HepG2 (cell line): Measurements from ENCODE around the gene GNG3. TPM values are rescaled to one million over a fixed set of nuclear protein-coding genes. Genes with fewer than 3 reads are reported as not detected.

Experiments
- ATAC-seq: fragments of 200-7000 bp; cut with Tn5 transposase; 3 replicates; pipeline ENCODE4 v1.9.1; 2020; ENCODE audit warnings: mild to moderate bottlenecking, moderate library complexity
- BruUV-seq: library from RNA; stranded (reverse); fragments of 400-500 nt; replicated peaks from 2 replicates; lab custom pipeline; 2021; lab: Mats Ljungman, UMichigan
- CTCF ChIA-PET: fragments of 300-600 bp; formaldehyde crosslinking; extraction: SDS; loops from one replicate; lab custom pipeline; 2021; ENCODE audit warnings: low total read pairs, inconsistent platforms, low intra/inter-chr PET ratio; lab: Yijun Ruan, JAX
- POLR2A ChIA-PET: fragments of 350-600 bp; sonication (Branson Sonifier 250); formaldehyde crosslinking; loops from one replicate; lab custom pipeline; 2020; ENCODE audit warnings: antibody characterized with exemption, inconsistent platforms; lab: Yijun Ruan, JAX
- DNase-seq: peaks from one replicate; pipeline ENCODE4 v3.0.0-alpha.2; 2015; ENCODE audit warnings: low spot score
- FAIRE-seq: peaks from 3 replicates; lab custom pipeline; 2011; peaks lifted over from hg19 to GRCh38; lab: Jason Lieb, UNC
- H2AFZ ChIP-seq: one replicate; pipeline ENCODE4 v1.6.1; 2011; ENCODE audit warnings: low read length, inconsistent platforms
- H3K27ac ChIP-seq: fragments of 300-600 bp; 3 replicates; pipeline ENCODE4 v1.8.0; 2011; ENCODE audit warnings: mixed run types, mild to moderate bottlenecking, mixed read lengths, low read length, inconsistent platforms; ENCODE audit not compliant: insufficient read depth; ENCODE audit errors: extremely low read length
- H3K27me3 ChIP-seq, 2 experiments: fragments of 200-600 bp in 1 of 2; 2 replicates in 1 of 2; 3 replicates in 1 of 2; pipeline versions ENCODE4 v1.6.0 to v1.8.0; 2011; ENCODE audit warnings: low read length in 2 of 2, mild to moderate bottlenecking in 2 of 2, moderate library complexity in 2 of 2, inconsistent platforms in 1 of 2; ENCODE audit not compliant: insufficient read depth in 2 of 2, control insufficient read depth in 1 of 2
- H3K36me3 ChIP-seq, 2 experiments: fragments of 200-600 bp in 1 of 2; replicated peaks in 1 of 2; 2 replicates in 1 of 2; 3 replicates in 1 of 2; pipeline versions ENCODE4 v1.5.1 to v1.8.0; 2011; ENCODE audit warnings: low read length in 2 of 2, inconsistent platforms in 1 of 2; ENCODE audit not compliant: insufficient read depth in 2 of 2, control insufficient read depth in 1 of 2
- H3K4me1 ChIP-seq: 2 replicates; pipeline ENCODE4 v1.5.1; 2012; ENCODE audit warnings: low read length, inconsistent platforms; ENCODE audit not compliant: insufficient read depth
- H3K4me2 ChIP-seq: 2 replicates; pipeline ENCODE4 v1.6.0; 2011; ENCODE audit warnings: low read depth, low read length, inconsistent platforms
- H3K4me3 ChIP-seq, 3 experiments: fragments of 200-600 bp in 1 of 3; sonication (generic), shearing (Covaris generic) in 1 of 3; replicated peaks in 1 of 3; 2 replicates each; pipeline ENCODE4 v1.5.1; 2011 to 2016; ENCODE audit warnings: low read length in 3 of 3, inconsistent platforms in 2 of 3, low read depth in 2 of 3, mild to moderate bottlenecking in 2 of 3, control low read depth in 1 of 3, mixed read lengths in 1 of 3; ENCODE audit not compliant: insufficient read depth in 1 of 3
- H3K79me2 ChIP-seq: one replicate; pipeline ENCODE4 v1.6.1; 2011; ENCODE audit warnings: low read length, inconsistent platforms; ENCODE audit not compliant: insufficient read depth
- H3K9ac ChIP-seq: 2 replicates; pipeline ENCODE4 v1.6.0; 2011; ENCODE audit warnings: mild to moderate bottlenecking, low read depth, low read length, inconsistent platforms; ENCODE audit not compliant: insufficient read depth
- H3K9me3 ChIP-seq: 2 replicates; pipeline ENCODE4 v1.5.1; 2012; ENCODE audit warnings: mild to moderate bottlenecking, low read length
- H4K20me1 ChIP-seq: 2 replicates; pipeline ENCODE4 v1.6.0; 2011; ENCODE audit warnings: inconsistent platforms, mild to moderate bottlenecking, low read length, moderate library complexity; ENCODE audit not compliant: insufficient read depth
- BATF2 ChIP-seq: sonication (generic); formaldehyde crosslinking; IDR thresholded peaks from 2 replicates; pipeline ENCODE4 v1.8.0; 2022; ENCODE audit warnings: mild to moderate bottlenecking, missing genetic modification reagents, moderate library complexity
- CREB3 ChIP-seq: sonication (generic); formaldehyde crosslinking; IDR thresholded peaks from 2 replicates; pipeline ENCODE4 v1.5.0; 2020; ENCODE audit warnings: missing genetic modification reagents
- FOSL2 ChIP-seq: sonication (generic); formaldehyde crosslinking; IDR thresholded peaks from 2 replicates; pipeline ENCODE4 v1.4.0; 2020; ENCODE audit warnings: missing genetic modification reagents
- HMGXB4 ChIP-seq, 2 experiments: sonication (generic) in 1 of 2; formaldehyde crosslinking in 1 of 2; IDR thresholded peaks; 2 replicates each; pipeline versions ENCODE4 v1.4.0 to v1.6.1; 2018 to 2020; ENCODE audit warnings: missing genetic modification reagents in 2 of 2, borderline replicate concordance in 1 of 2, low read depth in 1 of 2, mild to moderate bottlenecking in 1 of 2, missing biosample characterization in 1 of 2
- NBN ChIP-seq: fragments of 450-650 bp; conservative IDR thresholded peaks from 2 replicates; pipeline ENCODE4 v1.6.1; 2017
- PATZ1 ChIP-seq: sonication (generic); formaldehyde crosslinking; IDR thresholded peaks from 2 replicates; pipeline ENCODE4 v1.4.0; 2020; ENCODE audit warnings: missing genetic modification reagents
- RARG ChIP-seq: sonication (generic); formaldehyde crosslinking; IDR thresholded peaks from 2 replicates; pipeline ENCODE4 v1.4.0; 2020; ENCODE audit warnings: low read depth, mild to moderate bottlenecking, missing genetic modification reagents
- SIN3B ChIP-seq: fragments of 150-350 bp; IDR thresholded peaks from 2 replicates; pipeline ENCODE4 v1.6.1; 2014; ENCODE audit warnings: low read length
- ZBTB8A ChIP-seq: sonication (generic); formaldehyde crosslinking; IDR thresholded peaks from 2 replicates; pipeline ENCODE4 v1.4.0; 2020; ENCODE audit warnings: mild to moderate bottlenecking, low read depth, missing genetic modification reagents, borderline replicate concordance
- ZNF281 ChIP-seq: sonication (generic); formaldehyde crosslinking; IDR thresholded peaks from 2 replicates; pipeline ENCODE4 v1.4.0; 2020; ENCODE audit warnings: missing genetic modification reagents, borderline replicate concordance
- ZNF607 ChIP-seq: sonication (generic); formaldehyde crosslinking; IDR thresholded peaks from 2 replicates; pipeline ENCODE4 v1.5.1; 2020; ENCODE audit warnings: missing genetic modification reagents, mild to moderate bottlenecking, borderline replicate concordance
- ZNF678 ChIP-seq: sonication (generic); formaldehyde crosslinking; IDR thresholded peaks from 2 replicates; pipeline ENCODE4 v1.4.0; 2020; ENCODE audit warnings: mild to moderate bottlenecking, missing genetic modification reagents
- WGBS: methylation state at CpG from one replicate; pipeline ENCODE4 v1.1.6; 2017; ENCODE audit warnings: low lambda C conversion rate; 5-methylcytosine and 5-hydroxymethylcytosine counted together
- in situ Hi-C: cut with HindIII; loops from 2 replicates; pipeline ENCODE4 v1.10.0; 2017; ENCODE audit warnings: low pct_unique_long_range_greater_than_20kb; ENCODE audit not compliant: extremely low pct_ligation_motif_present
- intact Hi-C: fragments of 100-400 bp; cut with micrococcal nuclease; formaldehyde crosslinking; loops from one replicate; pipeline ENCODE4 v1.10.0; 2022; ENCODE audit not compliant: unreplicated experiment
- polyA plus RNA-seq, 8 experiments: library from polyadenylated mRNA; depleted of rRNA in 3 of 8; stranded (reverse) in 7 of 8; unstranded in 1 of 8; fragments of >200 nt; fragmentation: Illumina TruSeq in 4 of 8; extraction: Trizol in 4 of 8; gene quantifications; 2 replicates each; pipeline versions ENCODE4 v1.2.1 to v1.2.3, GENCODE V29; 2011 to 2016; ENCODE audit warnings: low read depth in 4 of 8, missing spikeins in 1 of 8, mixed read lengths in 1 of 8; ENCODE audit not compliant: insufficient read depth in 1 of 8
- total RNA-seq, 5 experiments: library from RNA; depleted of rRNA; stranded (reverse); fragments of >200 nt; fragmentation: Illumina TruSeq; extraction: Trizol; gene quantifications; 2 replicates each; pipeline ENCODE4 v1.2.3, GENCODE V29; 2016; ENCODE audit warnings: low read depth in 1 of 5

Gene GNG3
- total and polyA plus RNA-seq, 2 of the 13 experiments (the other 11 are each of a cell fraction or from before 2014, with no cell fraction given), result not detected

- 0 out of 2 replicates have a peak, but pooled peaks have one; percentile 73 for TF ChIP-seq BATF2 (CRISPR knock-in tag)
- no peak; the same call in 1 of the 2 replicates for TF ChIP-seq SIN3B
- no peak for TF ChIP-seq RARG (CRISPR knock-in tag)
- TF ChIP-seq ZBTB8A (CRISPR knock-in tag), result no peak
- TF ChIP-seq FOSL2, result peak; percentile 36
- TF ChIP-seq, all 625 proteins: peak for 344
Measured at GRCh38 chr11:62727165-62727871, 19.8 kb downstream of the GNG3 start, which contains the start of gene HNRNPUL2 (continued).

- intact Hi-C loops, result loop anchor here (1.0 to 5.0 kb wide), 3 partner anchors 41 to 114 kb away; partner anchors contain the start of gene TMEM179B
- H3K4me1 ChIP-seq, result peaks cover 40% of the 10 kb centered on the region
- no peak overlapping the region for H2AFZ ChIP-seq
- peak overlapping the region; percentile 99 for H3K27ac ChIP-seq
- under 1% methylated on average over 20 of the region's 20 CpGs for WGBS
- peak; percentile 77 for FAIRE-seq
- in situ Hi-C loops, result no loop called here
- peaks cover 1 to 19% of the 10 kb centered on the region in 2 experiments for H3K36me3 ChIP-seq
- no peaks in the 10 kb centered on the region for H3K9me3 ChIP-seq
- ChIA-PET CTCF (no interaction called here), POLR2A (interaction anchor here (0.6 to 5.7 kb wide), 40 partner anchors 10 to 303 kb away, joined by 3 to 129 read pairs (median 9); partner anchors contain the start of genes AHNAK, B3GAT3, BSCL2 and C11orf98)
- DNase-seq, result peak; percentile 98
- H3K79me2 ChIP-seq, result peaks cover 58% of the 10 kb centered on the region
- peak; percentile 72 for ATAC-seq
- peak overlapping the region; percentile 91 for H3K4me2 ChIP-seq
- H3K4me3 ChIP-seq, result peak overlapping the region; percentile 91 to 100 (median 94)
- peaks cover 0 to 3% of the 10 kb centered on the region in 2 experiments; a peak in 1 of 5 replicates for H3K27me3 ChIP-seq
- H3K9ac ChIP-seq, result peak overlapping the region; percentile 95
- H4K20me1 ChIP-seq, result peaks cover 30% of the 10 kb centered on the region
- no TSS peak for BruUV-seq
- TF ChIP-seq PATZ1 (CRISPR knock-in tag), result peak; percentile 4; the same call in 1 of the 2 replicates
- no peak for TF ChIP-seq ZNF678 (CRISPR knock-in tag)
- TF ChIP-seq ZNF281, result no peak
- TF ChIP-seq HMGXB4 (CRISPR knock-in tag; IDR thresholded peaks at IDR 0.05; ENCODE audit: borderline replicate concordance in 1 of 2, low read depth in 1 of 2), result no peak
- TF ChIP-seq NBN, result no peak
- no peak for TF ChIP-seq CREB3 (CRISPR knock-in tag)
- no peak for TF ChIP-seq ZNF607 (CRISPR knock-in tag)
Measured at GRCh38 chr11:62727872-62728170, 20.3 kb downstream of the GNG3 start.
